GM12878 (cell line): ENCODE results near the gene INTS7. TPM values are rescaled to one million over a fixed set of nuclear protein-coding genes. Genes with fewer than 3 reads are reported as not detected.

Source experiments
- ATAC-seq: fragments of 200-7000 bp; cut with Tn5 transposase; 3 replicates; pipeline ENCODE4 v1.9.1; 2020; ENCODE audit warnings: mild to moderate bottlenecking, moderate library complexity
- BruUV-seq: library from RNA; stranded (reverse); fragments of 400-500 nt; replicated peaks from 2 replicates; lab custom pipeline; 2021; lab: Mats Ljungman, UMichigan
- CTCF ChIA-PET: fragments of 300-600 bp; sonication (Branson Sonifier 250); formaldehyde crosslinking; extraction: SDS; loops from one replicate; lab custom pipeline; 2021; ENCODE audit warnings: inconsistent platforms; lab: Yijun Ruan, JAX
- POLR2A ChIA-PET: fragments of 350-600 bp; formaldehyde crosslinking; extraction: SDS; loops from one replicate; lab custom pipeline; 2021; ENCODE audit warnings: inconsistent platforms; lab: Charles Lee
- RAD21 ChIA-PET: fragments of 300-600 bp; sonication (Branson Sonifier 250); formaldehyde crosslinking; loops from one replicate; lab custom pipeline; 2023; ENCODE audit warnings: antibody characterized with exemption; ENCODE audit not compliant: unreplicated experiment; lab: Charles Lee
- SMC1A ChIA-PET: fragments of 300-600 bp; sonication (Branson Sonifier 250); formaldehyde crosslinking; loops from one replicate; lab custom pipeline; 2023; ENCODE audit not compliant: unreplicated experiment, uncharacterized antibody; lab: Charles Lee
- DNase-seq: peaks from one replicate; pipeline ENCODE4 v3.0.0-alpha.2; 2011; ENCODE audit warnings: low read depth, low spot score
- FAIRE-seq: peaks from 3 replicates; lab custom pipeline; 2011; peaks lifted over from hg19 to GRCh38; lab: Jason Lieb, UNC
- H2AFZ ChIP-seq: 2 replicates; pipeline ENCODE4 v1.6.0; 2011; ENCODE audit warnings: low read depth, low read length, control low read depth; ENCODE audit not compliant: control insufficient read depth
- H3K27ac ChIP-seq: 2 replicates; pipeline ENCODE4 v1.5.1; 2011; ENCODE audit warnings: control low read depth; ENCODE audit not compliant: control insufficient read depth, insufficient read depth
- H3K27me3 ChIP-seq, 2 experiments: replicated peaks in 1 of 2; 2 replicates each; pipeline versions ENCODE4 v1.6.0 to v1.6.1; 2011; ENCODE audit warnings: low read length in 1 of 2; ENCODE audit not compliant: control insufficient read depth in 2 of 2, insufficient read depth in 2 of 2
- H3K36me3 ChIP-seq, 2 experiments: 2 replicates each; pipeline ENCODE4 v1.5.1; 2011; ENCODE audit warnings: low read length in 1 of 2; ENCODE audit not compliant: control insufficient read depth in 2 of 2, insufficient read depth in 2 of 2
- H3K4me1 ChIP-seq: 2 replicates; pipeline ENCODE4 v1.6.1; 2011; ENCODE audit warnings: mild to moderate bottlenecking, low read length, moderate library complexity, mixed read lengths; ENCODE audit not compliant: control insufficient read depth, insufficient read depth
- H3K4me2 ChIP-seq: 2 replicates; pipeline ENCODE4 v1.6.0; 2011; ENCODE audit warnings: control low read depth; ENCODE audit not compliant: control insufficient read depth, insufficient read depth
- H3K4me3 ChIP-seq: fragments of 200-600 bp; sonication (generic); 2 replicates; pipeline ENCODE4 v1.5.1; 2016
- H3K79me2 ChIP-seq: 2 replicates; pipeline ENCODE4 v1.6.0; 2011; ENCODE audit warnings: low read length; ENCODE audit not compliant: control insufficient read depth, insufficient read depth
- H3K9ac ChIP-seq: 2 replicates; pipeline ENCODE4 v1.8.0; 2011; ENCODE audit warnings: low read length, control low read depth, mixed read lengths; ENCODE audit not compliant: control insufficient read depth, insufficient read depth
- H3K9me3 ChIP-seq: replicated peaks from 3 replicates; pipeline ENCODE4 v1.5.1; 2011; ENCODE audit warnings: mild to moderate bottlenecking, low read length; ENCODE audit not compliant: control insufficient read depth, insufficient read depth
- H4K20me1 ChIP-seq: 2 replicates; pipeline ENCODE4 v1.6.0; 2011; ENCODE audit not compliant: control insufficient read depth, insufficient read depth
- BRCA1 ChIP-seq: IDR thresholded peaks from 2 replicates; pipeline ENCODE4 v1.6.1; 2011; ENCODE audit warnings: low read depth, low read length, improper control_type of control experiment
- CBFB ChIP-seq: IDR thresholded peaks from 2 replicates; pipeline ENCODE4 v1.6.1; 2016; ENCODE audit warnings: antibody characterized with exemption, low read depth
- EED ChIP-seq: sonication (generic); IDR thresholded peaks from 2 replicates; pipeline ENCODE4 v1.6.1; 2016; ENCODE audit warnings: antibody characterized with exemption, low read depth
- IRF5 ChIP-seq: fragments of 450-650 bp; IDR thresholded peaks from 2 replicates; pipeline ENCODE4 v1.6.1; 2017; ENCODE audit warnings: borderline replicate concordance
- NFYB ChIP-seq: IDR thresholded peaks from 2 replicates; pipeline ENCODE4 v1.6.1; 2011; ENCODE audit warnings: low read depth, mild to moderate bottlenecking, low read length, improper control_type of control experiment, moderate library complexity; ENCODE audit not compliant: insufficient read depth
- NR2C2 ChIP-seq: IDR thresholded peaks from 2 replicates; pipeline ENCODE4 v1.6.1; 2011; ENCODE audit warnings: borderline replicate concordance, low read depth; ENCODE audit not compliant: control insufficient read depth, insufficient read length
- NRF1 ChIP-seq: conservative IDR thresholded peaks from 2 replicates; pipeline ENCODE4 v1.6.1; 2011; ENCODE audit warnings: mild to moderate bottlenecking, low read depth, low read length, improper control_type of control experiment
- PBX3 ChIP-seq: IDR thresholded peaks from 2 replicates; pipeline ENCODE4 v1.6.1; 2011; ENCODE audit warnings: mild to moderate bottlenecking, low read depth, low read length, moderate library complexity; ENCODE audit not compliant: insufficient replicate concordance
- SPI1 ChIP-seq: IDR thresholded peaks from 2 replicates; pipeline ENCODE4 v1.6.1; 2011; ENCODE audit warnings: low read depth, mild to moderate bottlenecking, low read length, moderate library complexity, borderline replicate concordance; ENCODE audit not compliant: insufficient read depth
- SRF ChIP-seq, 2 experiments: IDR thresholded peaks; 2 replicates each; pipeline ENCODE4 v1.6.1; 2011; ENCODE audit warnings: low read depth in 2 of 2, low read length in 2 of 2, mild to moderate bottlenecking in 1 of 2, moderate library complexity in 1 of 2
- SUPT20H ChIP-seq: IDR thresholded peaks from 2 replicates; pipeline ENCODE4 v1.6.1; 2011; ENCODE audit warnings: low read depth, mild to moderate bottlenecking, low read length, moderate library complexity, borderline replicate concordance; ENCODE audit not compliant: control insufficient read depth
- SUZ12 ChIP-seq: fragments of 200-600 bp; sonication (generic); IDR thresholded peaks from one replicate; pipeline ENCODE4 v1.6.1; 2018; ENCODE audit warnings: antibody characterized with exemption, mild to moderate bottlenecking; ENCODE audit not compliant: unreplicated experiment
- USF2 ChIP-seq: IDR thresholded peaks from 2 replicates; pipeline ENCODE4 v1.6.1; 2011; ENCODE audit warnings: low read depth, low read length, improper control_type of control experiment, borderline replicate concordance
- ZNF687 ChIP-seq: fragments of 450-650 bp; IDR thresholded peaks from 2 replicates; pipeline ENCODE4 v1.6.1; 2017; ENCODE audit warnings: mild to moderate bottlenecking, moderate library complexity
- WGBS: methylation state at CpG from one replicate; pipeline ENCODE4 v1.1.6; 2016; ENCODE audit warnings: low lambda C conversion rate; ENCODE audit not compliant: insufficient replicate concordance, insufficient coverage; ENCODE audit errors: missing lambda C conversion rate; 5-methylcytosine and 5-hydroxymethylcytosine counted together
- in situ Hi-C: fragments of 300-500 bp; cut with MboI; formaldehyde crosslinking; loops from 9 replicates; pipeline ENCODE4 v1.14.3; 2018; ENCODE audit warnings: mixed read lengths
- intact Hi-C: fragments of 100-400 bp; cut with micrococcal nuclease; formaldehyde crosslinking; loops from one replicate; pipeline ENCODE4 v1.14.2; 2022; ENCODE audit not compliant: unreplicated experiment
- polyA plus RNA-seq, 11 experiments: library from polyadenylated mRNA; depleted of rRNA in 4 of 11; unstranded in 6 of 11; stranded (reverse) in 5 of 11; fragments of >200 nt; fragmentation: Nextera tagmentation in 4 of 11; fragmentation: Illumina TruSeq in 1 of 11; extraction: Ambion mirVana in 4 of 11; extraction: Trizol in 1 of 11; gene quantifications; 1 replicate in 1 of 11; 2 replicates in 10 of 11; pipeline versions ENCODE4 v1.2.1 to v1.2.3, GENCODE V29; 2011 to 2016; ENCODE audit warnings: inconsistent platforms in 2 of 11, missing spikeins in 2 of 11, low read depth in 1 of 11
- total RNA-seq, 4 experiments: library from RNA; depleted of rRNA in 3 of 4; stranded (reverse); fragments of >200 nt in 3 of 4; fragmentation: Illumina TruSeq in 1 of 4; extraction: Trizol in 1 of 4; gene quantifications; 2 replicates each; pipeline versions ENCODE4 v1.2.1 to v1.2.3, GENCODE V29; 2013 to 2021

INTS7 gene
- total and polyA plus RNA-seq, 10 of the 15 experiments (the other 5 are each of a cell fraction or from before 2014, with no cell fraction given), result 17.1 to 49.1 (median 26.8) TPM

GRCh38 chr1:211910913-211911485 is 124.4 kb downstream of the INTS7 start:
- SMC1A ChIA-PET, result interaction anchor here (0.7 to 2.0 kb wide), 6 partner anchors 10 to 75 kb away, joined by 3 to 10 read pairs (median 4); no protein-coding TSS in a partner anchor
- 63% methylated on average over 4 of the region's 4 CpGs for WGBS
- H3K4me2 ChIP-seq, result no peak overlapping the region
- H3K9me3 ChIP-seq, result peaks cover 8% of the 10 kb centered on the region; the same call in 2 of the 3 replicates
- no peak for FAIRE-seq
- ATAC-seq, result no peak
- H4K20me1 ChIP-seq, result no peaks in the 10 kb centered on the region
- in situ Hi-C loops, result no loop called here
- peaks cover 12% of the 10 kb centered on the region for H3K4me1 ChIP-seq
- no peak overlapping the region for H3K9ac ChIP-seq
- H3K27me3 ChIP-seq, result no peaks in the 10 kb centered on the region
- no peak overlapping the region for H3K27ac ChIP-seq
- no peak overlapping the region for H2AFZ ChIP-seq
- no TSS peak for BruUV-seq
- no peak overlapping the region for H3K4me3 ChIP-seq
- RAD21 ChIA-PET, result interaction anchor here (1.1 kb wide), 1 partner anchor 87 kb away, joined by 5 read pairs; no protein-coding TSS in a partner anchor
- CTCF ChIA-PET, result interaction anchor here (0.7 to 1.3 kb wide), 2 partner anchors 8 to 13 kb away, joined by 3 read pairs; no protein-coding TSS in a partner anchor
- POLR2A ChIA-PET, result no interaction called here
- no peaks in the 10 kb centered on the region for H3K36me3 ChIP-seq
- DNase-seq, result no peak
- intact Hi-C loops, result no loop called here
- H3K79me2 ChIP-seq, result no peaks in the 10 kb centered on the region
- TF ChIP-seq SRF (IDR thresholded peaks at IDR 0.05; ENCODE audit: low read depth in 2 of 2, low read length in 2 of 2) (no peak), ZNF687 (no peak), SUPT20H (no peak), NFYB (no peak), PBX3 (no peak), BRCA1 (no peak), IRF5 (no peak), NRF1 (no peak), SPI1 (no peak), EED (no peak), SUZ12 (no peak), NR2C2 (no peak), USF2 (no peak), CBFB (no peak)
